IMR-90 (cell line): ENCODE results near the gene PET100. TPM values are rescaled to one million over a fixed set of nuclear protein-coding genes. Genes with fewer than 3 reads are reported as not detected.

ENCODE experiments used
- ATAC-seq: fragments of 200-7000 bp; cut with Tn5 transposase; 2 replicates; pipeline ENCODE4 v1.9.1; 2020; ENCODE audit warnings: low read depth, mild to moderate bottlenecking, moderate library complexity
- BruUV-seq: library from RNA; stranded (reverse); fragments of 400-500 nt; replicated peaks from 2 replicates; lab custom pipeline; 2021; lab: Mats Ljungman, UMichigan
- CTCF ChIA-PET: fragments of 300-600 bp; formaldehyde crosslinking; extraction: SDS; loops from one replicate; lab custom pipeline; 2021; ENCODE audit warnings: antibody characterized with exemption; lab: Yijun Ruan, JAX
- POLR2A ChIA-PET: fragments of 300-600 bp; sonication (Branson Sonifier 250); formaldehyde crosslinking; loops from one replicate; lab custom pipeline; 2022; ENCODE audit warnings: antibody characterized with exemption; ENCODE audit not compliant: unreplicated experiment; lab: Charles Lee
- DNase-seq: peaks from one replicate; pipeline ENCODE4 v3.0.0; 2013
- H2AFZ ChIP-seq: replicated peaks from 2 replicates; pipeline ENCODE3; 2013; ENCODE audit warnings: low read length, mild to moderate bottlenecking; ENCODE audit not compliant: poor library complexity
- H2AK5ac ChIP-seq: 2 replicates; pipeline ENCODE4 v1.6.1; 2013; ENCODE audit warnings: low read depth, low read length, inconsistent platforms
- H2AK9ac ChIP-seq: replicated peaks from 2 replicates; pipeline ENCODE3; 2013; ENCODE audit warnings: mild to moderate bottlenecking, low read depth, low read length, moderate library complexity; ENCODE audit not compliant: poor library complexity
- H2BK120ac ChIP-seq: 2 replicates; pipeline ENCODE4 v1.6.1; 2013; ENCODE audit warnings: low read depth, low read length, inconsistent platforms
- H2BK15ac ChIP-seq: 3 replicates; pipeline ENCODE4 v1.6.1; 2013; ENCODE audit warnings: low read depth, low read length, inconsistent platforms
- H2BK20ac ChIP-seq: 2 replicates; pipeline ENCODE4 v1.6.1; 2013; ENCODE audit warnings: low read depth, mild to moderate bottlenecking, inconsistent platforms, low read length, moderate library complexity
- H2BK5ac ChIP-seq: 2 replicates; pipeline ENCODE4 v1.6.1; 2013; ENCODE audit warnings: mild to moderate bottlenecking, low read depth, low read length, inconsistent platforms; ENCODE audit not compliant: poor library complexity, severe bottlenecking
- H3K14ac ChIP-seq: replicated peaks from 2 replicates; pipeline ENCODE4 v1.6.1; 2013; ENCODE audit warnings: low read depth, low read length, inconsistent platforms
- H3K18ac ChIP-seq: 2 replicates; pipeline ENCODE4 v1.6.1; 2013; ENCODE audit warnings: low read depth, low read length, control low read depth
- H3K23ac ChIP-seq: 2 replicates; pipeline ENCODE4 v1.6.1; 2013; ENCODE audit warnings: low read depth, low read length, inconsistent platforms
- H3K27ac ChIP-seq: 2 replicates; pipeline ENCODE4 v1.5.1; 2013; ENCODE audit warnings: mild to moderate bottlenecking, control low read depth, low read length; ENCODE audit not compliant: insufficient read depth
- H3K27me3 ChIP-seq: 2 replicates; pipeline ENCODE4 v1.6.1; 2013; ENCODE audit warnings: low read length; ENCODE audit not compliant: control insufficient read depth, insufficient read depth
- H3K36me3 ChIP-seq: 2 replicates; pipeline ENCODE4 v1.6.1; 2013; ENCODE audit warnings: low read length, mixed read lengths; ENCODE audit not compliant: control insufficient read depth, insufficient read depth
- H3K4ac ChIP-seq: 2 replicates; pipeline ENCODE4 v1.6.1; 2013; ENCODE audit warnings: low read depth, low read length, inconsistent platforms
- H3K4me1 ChIP-seq: 2 replicates; pipeline ENCODE4 v1.6.1; 2013; ENCODE audit warnings: low read length, mixed read lengths; ENCODE audit not compliant: control insufficient read depth, insufficient read depth
- H3K4me2 ChIP-seq: 2 replicates; pipeline ENCODE4 v1.6.1; 2013; ENCODE audit warnings: low read depth, mild to moderate bottlenecking, control low read depth, low read length, moderate library complexity
- H3K4me3 ChIP-seq: 2 replicates; pipeline ENCODE4 v1.5.1; 2013; ENCODE audit warnings: low read depth, mild to moderate bottlenecking, control low read depth, low read length, moderate library complexity; ENCODE audit not compliant: insufficient read depth
- H3K56ac ChIP-seq: 2 replicates; pipeline ENCODE4 v1.6.1; 2013; ENCODE audit warnings: low read length, inconsistent platforms; ENCODE audit not compliant: insufficient read depth; ENCODE audit errors: extremely low read depth
- H3K79me1 ChIP-seq, 2 experiments: 2 replicates each; pipeline ENCODE4 v1.6.1; 2013; ENCODE audit warnings: low read length in 2 of 2, inconsistent platforms in 1 of 2, low read depth in 1 of 2
- H3K9ac ChIP-seq: 2 replicates; pipeline ENCODE4 v1.6.1; 2013; ENCODE audit warnings: low read depth, low read length, control low read depth
- H3K9me1 ChIP-seq: 2 replicates; pipeline ENCODE4 v1.6.1; 2013; ENCODE audit warnings: low read length, inconsistent platforms; ENCODE audit not compliant: insufficient read depth
- H3K9me3 ChIP-seq: 2 replicates; pipeline ENCODE4 v1.6.1; 2013; ENCODE audit warnings: low read length; ENCODE audit not compliant: control insufficient read depth, insufficient read depth
- H4K20me1 ChIP-seq: 2 replicates; pipeline ENCODE4 v1.6.1; 2013; ENCODE audit warnings: low read length, inconsistent platforms; ENCODE audit not compliant: insufficient read depth
- H4K5ac ChIP-seq: 2 replicates; pipeline ENCODE4 v1.6.1; 2013; ENCODE audit warnings: mild to moderate bottlenecking, low read depth, low read length, control low read depth
- H4K8ac ChIP-seq, 2 experiments: 2 replicates each; pipeline ENCODE4 v1.6.1; 2013; ENCODE audit warnings: low read depth in 2 of 2, low read length in 2 of 2, control low read depth in 1 of 2, inconsistent platforms in 1 of 2
- H4K91ac ChIP-seq: 2 replicates; pipeline ENCODE4 v1.6.1; 2013; ENCODE audit warnings: low read depth, low read length, inconsistent platforms; ENCODE audit not compliant: insufficient read depth
- CEBPB ChIP-seq: IDR thresholded peaks from 2 replicates; pipeline ENCODE4 v1.6.1; 2012; ENCODE audit warnings: low read depth, low read length, improper control_type of control experiment
- CHD1 ChIP-seq: IDR thresholded peaks from 2 replicates; pipeline ENCODE4 v1.6.1; 2012; ENCODE audit warnings: low read depth, low read length, improper control_type of control experiment
- FOS ChIP-seq: fragments of 150-350 bp; IDR thresholded peaks from 2 replicates; pipeline ENCODE4 v1.6.1; 2016; ENCODE audit warnings: low read depth, low read length
- MAFK ChIP-seq: IDR thresholded peaks from 2 replicates; pipeline ENCODE4 v1.6.1; 2012; ENCODE audit warnings: low read depth, low read length, improper control_type of control experiment
- MAZ ChIP-seq: IDR thresholded peaks from 2 replicates; pipeline ENCODE4 v1.6.1; 2012; ENCODE audit warnings: low read depth, mild to moderate bottlenecking, low read length, improper control_type of control experiment, moderate library complexity, borderline replicate concordance
- NFE2L2 ChIP-seq: fragments of 150-350 bp; IDR thresholded peaks from 2 replicates; pipeline ENCODE4 v1.6.1; 2016; ENCODE audit warnings: low read depth, mild to moderate bottlenecking, low read length
- POLR2A ChIP-seq: IDR thresholded peaks from 2 replicates; pipeline ENCODE4 v1.6.1; 2012; ENCODE audit warnings: mild to moderate bottlenecking, low read depth, low read length
- RAD21 ChIP-seq: IDR thresholded peaks from 2 replicates; pipeline ENCODE4 v1.6.1; 2012; ENCODE audit warnings: low read length, improper control_type of control experiment
- RCOR1 ChIP-seq: IDR thresholded peaks from 2 replicates; pipeline ENCODE4 v1.6.1; 2012; ENCODE audit warnings: mild to moderate bottlenecking, low read length, improper control_type of control experiment; ENCODE audit not compliant: insufficient replicate concordance
- RFX5 ChIP-seq: IDR thresholded peaks from 2 replicates; pipeline ENCODE4 v1.8.0; 2012; ENCODE audit warnings: low read depth, mild to moderate bottlenecking, low read length, moderate library complexity
- SMC3 ChIP-seq: fragments of 150-350 bp; IDR thresholded peaks from 2 replicates; pipeline ENCODE4 v1.6.1; 2016; ENCODE audit warnings: low read depth, mild to moderate bottlenecking, antibody characterized with exemption, low read length, moderate library complexity
- WGBS, 2 experiments: methylation state at CpG; one replicate each; pipeline versions ENCODE4 v1.1.5 to v1.1.7; 2013; ENCODE audit warnings: missing lambda C conversion rate in 2 of 2; ENCODE audit not compliant: insufficient read length in 1 of 2; ENCODE audit errors: extremely low coverage in 2 of 2; 5-methylcytosine and 5-hydroxymethylcytosine counted together
- dilution Hi-C: fragments of 300-500 bp; cut with HindIII; formaldehyde crosslinking; loops from one replicate; pipeline ENCODE4 v1.14.3; 2018; ENCODE audit warnings: low sequenced_read_pairs; ENCODE audit not compliant: unreplicated experiment
- in situ Hi-C: fragments of 300-500 bp; cut with MboI; formaldehyde crosslinking; loops from 3 replicates; pipeline ENCODE4 v1.14.3; 2019; ENCODE audit warnings: low sequenced_read_pairs, inconsistent platforms, mixed read lengths
- intact Hi-C: fragments of 100-400 bp; cut with micrococcal nuclease; formaldehyde crosslinking; loops from 2 replicates; pipeline ENCODE4 v1.10.0; 2022
- polyA plus RNA-seq, 3 experiments: library from polyadenylated mRNA; depleted of rRNA; stranded (reverse); fragments of >200 nt; gene quantifications; 2 replicates each; pipeline ENCODE4 v1.2.3, GENCODE V29; 2012; ENCODE audit warnings: low replicate concordance in 1 of 3
- total RNA-seq: library from RNA; depleted of rRNA; stranded (reverse); fragments of >200 nt; gene quantifications from 2 replicates; pipeline ENCODE4 v1.2.3, GENCODE V29; 2012
- TF ChIP-seq, protein P1 (sequence below): conservative IDR thresholded peaks from 2 replicates; pipeline ENCODE4 v1.5.1; 2012; ENCODE audit warnings: mild to moderate bottlenecking, low read depth, low read length, improper control_type of control experiment
- TF ChIP-seq, protein P2 (sequence below): fragments of 150-350 bp; IDR thresholded peaks from 2 replicates; pipeline ENCODE4 v1.6.1; 2016; ENCODE audit warnings: low read depth, mild to moderate bottlenecking, low read length, moderate library complexity, borderline replicate concordance
- TF ChIP-seq, protein P3 (sequence below): fragments of 150-350 bp; IDR thresholded peaks from 2 replicates; pipeline ENCODE4 v1.6.1; 2017; ENCODE audit warnings: mild to moderate bottlenecking, antibody characterized with exemption, low read length, low read depth

PET100 gene
- total and polyA plus RNA-seq, 2 of the 4 experiments (the other 2 are of a cell fraction), result 1.4 to 31.4 TPM

DNA sequence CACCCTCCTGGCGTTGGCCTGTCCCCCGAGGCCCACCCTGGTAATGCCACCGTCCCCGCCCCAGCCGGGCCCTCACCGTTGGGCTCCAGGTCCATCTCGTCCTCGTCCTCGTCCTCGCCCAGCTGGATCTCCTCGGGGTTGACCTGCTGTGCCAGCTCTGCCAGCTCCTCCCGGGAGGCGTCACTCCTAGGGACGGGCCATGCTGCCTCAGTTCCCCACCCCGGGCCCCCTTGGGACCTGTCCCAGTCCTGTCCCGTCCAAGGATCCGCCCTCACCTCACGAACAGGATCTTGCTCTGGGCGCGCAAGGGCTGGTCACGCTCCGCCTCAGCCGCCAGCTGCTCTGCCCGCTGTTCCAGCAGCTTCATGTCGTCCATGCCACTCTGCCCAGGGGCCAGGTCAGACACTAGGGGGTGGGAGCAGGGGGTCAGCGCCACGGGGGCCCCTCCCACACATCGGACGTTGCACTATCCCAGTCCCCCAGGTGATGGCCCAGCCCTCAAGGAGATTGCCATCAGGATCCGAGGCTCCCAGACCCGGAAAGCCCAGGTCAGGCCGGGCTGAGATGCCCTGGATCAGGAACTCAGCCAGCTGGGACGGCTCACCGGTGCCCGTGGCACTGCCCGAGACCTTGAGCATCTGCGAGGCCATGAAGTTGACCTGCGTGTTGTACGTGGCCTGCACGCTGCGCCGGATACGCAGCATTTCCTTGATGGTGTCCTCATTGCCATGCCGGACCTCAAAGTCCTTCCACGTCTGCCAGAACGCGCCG lies 9.7 kb upstream of the PET100 start:
- intact Hi-C loops, result no loop called here
- ChIA-PET POLR2A (no interaction called here), CTCF (no interaction called here)
- Histone ChIP-seq H2BK20ac (no peak overlapping the region), H4K20me1 (no peaks in the 10 kb centered on the region), H3K27me3 (no peaks in the 10 kb centered on the region), H2AK9ac (no peak overlapping the region), H4K8ac (no peak overlapping the region), H3K4ac (no peak overlapping the region), H2BK15ac (no peak overlapping the region), H2AFZ (no peak overlapping the region), H4K91ac (no peak overlapping the region), H2BK120ac (no peak overlapping the region), H3K56ac (no peak overlapping the region), H2AK5ac (no peak overlapping the region), H3K18ac (no peak overlapping the region), H3K9me3 (no peaks in the 10 kb centered on the region), H3K9me1 (no peaks in the 10 kb centered on the region), H3K4me1 (no peaks in the 10 kb centered on the region), H3K27ac (no peak overlapping the region), H3K9ac (no peak overlapping the region), H3K36me3 (peaks cover 54% of the 10 kb centered on the region), H2BK5ac (no peak overlapping the region), H3K4me2 (no peak overlapping the region), H3K14ac (no peak overlapping the region), H3K23ac (no peak overlapping the region), H4K5ac (no peak overlapping the region), H3K79me1 (no peaks in the 10 kb centered on the region; a peak in 1 of 4 replicates), H3K4me3 (no peak overlapping the region)
- DNase-seq, result no peak
- no TSS peak for BruUV-seq
- dilution Hi-C loops, result no loop called here
- TF ChIP-seq, protein P1, sequence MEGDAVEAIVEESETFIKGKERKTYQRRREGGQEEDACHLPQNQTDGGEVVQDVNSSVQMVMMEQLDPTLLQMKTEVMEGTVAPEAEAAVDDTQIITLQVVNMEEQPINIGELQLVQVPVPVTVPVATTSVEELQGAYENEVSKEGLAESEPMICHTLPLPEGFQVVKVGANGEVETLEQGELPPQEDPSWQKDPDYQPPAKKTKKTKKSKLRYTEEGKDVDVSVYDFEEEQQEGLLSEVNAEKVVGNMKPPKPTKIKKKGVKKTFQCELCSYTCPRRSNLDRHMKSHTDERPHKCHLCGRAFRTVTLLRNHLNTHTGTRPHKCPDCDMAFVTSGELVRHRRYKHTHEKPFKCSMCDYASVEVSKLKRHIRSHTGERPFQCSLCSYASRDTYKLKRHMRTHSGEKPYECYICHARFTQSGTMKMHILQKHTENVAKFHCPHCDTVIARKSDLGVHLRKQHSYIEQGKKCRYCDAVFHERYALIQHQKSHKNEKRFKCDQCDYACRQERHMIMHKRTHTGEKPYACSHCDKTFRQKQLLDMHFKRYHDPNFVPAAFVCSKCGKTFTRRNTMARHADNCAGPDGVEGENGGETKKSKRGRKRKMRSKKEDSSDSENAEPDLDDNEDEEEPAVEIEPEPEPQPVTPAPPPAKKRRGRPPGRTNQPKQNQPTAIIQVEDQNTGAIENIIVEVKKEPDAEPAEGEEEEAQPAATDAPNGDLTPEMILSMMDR, result no peak
- TF ChIP-seq POLR2A (no peak), MAZ (no peak), SMC3 (no peak), RCOR1 (no peak), RAD21 (no peak), CHD1 (no peak), CEBPB (no peak), MAFK (no peak), RFX5 (no peak), FOS (no peak), NFE2L2 (no peak)
- TF ChIP-seq, protein P2, sequence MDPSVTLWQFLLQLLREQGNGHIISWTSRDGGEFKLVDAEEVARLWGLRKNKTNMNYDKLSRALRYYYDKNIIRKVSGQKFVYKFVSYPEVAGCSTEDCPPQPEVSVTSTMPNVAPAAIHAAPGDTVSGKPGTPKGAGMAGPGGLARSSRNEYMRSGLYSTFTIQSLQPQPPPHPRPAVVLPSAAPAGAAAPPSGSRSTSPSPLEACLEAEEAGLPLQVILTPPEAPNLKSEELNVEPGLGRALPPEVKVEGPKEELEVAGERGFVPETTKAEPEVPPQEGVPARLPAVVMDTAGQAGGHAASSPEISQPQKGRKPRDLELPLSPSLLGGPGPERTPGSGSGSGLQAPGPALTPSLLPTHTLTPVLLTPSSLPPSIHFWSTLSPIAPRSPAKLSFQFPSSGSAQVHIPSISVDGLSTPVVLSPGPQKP, result no peak
- TF ChIP-seq, protein P3, sequence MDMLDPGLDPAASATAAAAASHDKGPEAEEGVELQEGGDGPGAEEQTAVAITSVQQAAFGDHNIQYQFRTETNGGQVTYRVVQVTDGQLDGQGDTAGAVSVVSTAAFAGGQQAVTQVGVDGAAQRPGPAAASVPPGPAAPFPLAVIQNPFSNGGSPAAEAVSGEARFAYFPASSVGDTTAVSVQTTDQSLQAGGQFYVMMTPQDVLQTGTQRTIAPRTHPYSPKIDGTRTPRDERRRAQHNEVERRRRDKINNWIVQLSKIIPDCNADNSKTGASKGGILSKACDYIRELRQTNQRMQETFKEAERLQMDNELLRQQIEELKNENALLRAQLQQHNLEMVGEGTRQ, result no peak
- ATAC-seq, result no peak
- 96% methylated on average over 20 of the region's 48 CpGs; no CpG with 5 or more reads in 1 of the 2 experiments for WGBS, 2 experiments
- in situ Hi-C loops, result no loop called here
